ENCODE measurements around the gene NPRL2. TPM values are rescaled to one million over a fixed set of nuclear protein-coding genes. Genes with fewer than 3 reads are reported as not detected.
A peak's percentile ranks its signal among the peaks of the same experiment; 100 is the strongest.

The NPRL2 gene
- total and polyA plus RNA-seq, 9 of the 15 experiments (the other 6 are each of a cell fraction or from before 2014, with no cell fraction given): 17.4 to 40.4 (median 24.4) TPM

DNA sequence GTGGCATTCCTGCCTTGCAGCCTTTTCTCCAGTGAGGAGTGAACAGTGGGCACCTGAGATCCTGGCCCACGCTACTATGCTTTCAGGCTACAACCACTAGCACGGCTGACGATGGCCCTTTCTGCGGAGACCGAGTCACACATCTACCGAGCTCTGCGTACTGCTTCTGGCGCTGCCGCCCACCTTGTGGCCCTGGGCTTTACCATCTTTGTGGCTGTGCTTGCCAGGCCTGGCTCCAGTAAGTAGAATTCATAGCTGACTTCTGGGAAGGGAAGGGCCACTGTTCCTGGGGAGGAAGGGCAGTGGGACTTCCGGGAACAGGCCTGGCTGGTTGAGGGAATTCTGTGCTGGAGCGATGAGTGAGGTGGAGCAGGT lies 735 bp upstream of the NPRL2 start:
- ChIA-PET CTCF (ENCODE audit: low intra/inter-chr PET ratio) (interaction anchor here (1.0 kb wide), 1 partner anchor 91 kb away, joined by 3 read pairs; no protein-coding TSS in a partner anchor), POLR2A (interaction anchor here (0.6 to 1.6 kb wide), 5 partner anchors 10 to 251 kb away, joined by 3 to 5 read pairs (median 3); partner anchors contain the start of gene RASSF1)
- Histone ChIP-seq H3K79me2 (ENCODE audit: control insufficient read depth, insufficient read depth, low read length) (peaks cover 36% of the 10 kb centered on the region), H3K9me1 (ENCODE audit: control insufficient read depth, insufficient read depth, low read length) (peaks cover 6% of the 10 kb centered on the region), H3K36me3 (ENCODE audit: control insufficient read depth, insufficient read depth, low read length) (peaks cover 55% of the 10 kb centered on the region; the same call in 2 of the 3 replicates), H3K27ac (ENCODE audit: extremely low read depth, low read depth, low read length) (peak overlapping the region; percentile 77; the same call in 1 of the 3 replicates), H4K20me1 (replicated peaks; ENCODE audit: control insufficient read depth, insufficient read depth, low read length) (peaks cover 10% of the 10 kb centered on the region; the same call in 1 of the 2 replicates), H3K4me3 (peak overlapping the region; percentile 72), H3K27me3 (ENCODE audit: control insufficient read depth in 2 of 2, insufficient read depth in 2 of 2, low read length in 2 of 2) (no peaks in the 10 kb centered on the region), H3K4me2 (ENCODE audit: insufficient read depth, low read length) (peak overlapping the region; percentile 86), H3K4me1 (replicated peaks in 1 of 2; ENCODE audit: control insufficient read depth in 2 of 2, insufficient read depth in 2 of 2, low read length in 2 of 2) (peaks cover 18 to 43% of the 10 kb centered on the region in 2 experiments; a peak in 4 of 5 replicates), H3K9ac (ENCODE audit: insufficient read depth in 1 of 2, low read depth in 2 of 2, low read length in 2 of 2) (peak overlapping the region; percentile 73 to 93), H3K9me3 (replicated peaks; ENCODE audit: control insufficient read depth, insufficient read depth, low read depth, low read length) (no peaks in the 10 kb centered on the region; the same call in 1 of the 2 replicates), H2AFZ (ENCODE audit: low read depth, low read length) (peak overlapping the region; percentile 98)
- WGBS (ENCODE audit: insufficient coverage, low coverage, missing lambda C conversion rate): 0% methylated on average over 3 of the region's 11 CpGs
- TF ChIP-seq EZH2 (IDR thresholded peaks at IDR 0.05; ENCODE audit: borderline replicate concordance, low read depth, low read length) (no peak), ZNF197 (CRISPR knock-in tag; IDR thresholded peaks at IDR 0.05; ENCODE audit: low read depth) (no peak), CC2D1A (IDR thresholded peaks at IDR 0.05) (no peak), ZSCAN29 (IDR thresholded peaks at IDR 0.05) (no peak), NR1H2 (CRISPR knock-in tag; IDR thresholded peaks at IDR 0.05) (no peak), FOXP1 (CRISPR knock-in tag; IDR thresholded peaks at IDR 0.05) (no peak), HSF4 (CRISPR knock-in tag; IDR thresholded peaks at IDR 0.05; ENCODE audit: borderline replicate concordance) (no peak), GTF2E2 (tag; IDR thresholded peaks at IDR 0.05) (no peak), POU5F1 (IDR thresholded peaks at IDR 0.05; ENCODE audit: borderline replicate concordance, low read depth, low read length, partially characterized antibody) (no peak), ZSCAN32 (CRISPR knock-in tag; IDR thresholded peaks at IDR 0.05) (no peak), PBX2 (CRISPR knock-in tag; IDR thresholded peaks at IDR 0.05; ENCODE audit: low read depth) (no peak), PBX2 (tag; conservative IDR thresholded peaks at IDR 0.05; ENCODE audit: low read depth) (no peak), MYBL2 (IDR thresholded peaks at IDR 0.05; ENCODE audit: low read depth) (no peak), MYBL2 (CRISPR knock-in tag; IDR thresholded peaks at IDR 0.05; ENCODE audit: borderline replicate concordance) (no peak)
- TF ChIP-seq, protein P1, sequence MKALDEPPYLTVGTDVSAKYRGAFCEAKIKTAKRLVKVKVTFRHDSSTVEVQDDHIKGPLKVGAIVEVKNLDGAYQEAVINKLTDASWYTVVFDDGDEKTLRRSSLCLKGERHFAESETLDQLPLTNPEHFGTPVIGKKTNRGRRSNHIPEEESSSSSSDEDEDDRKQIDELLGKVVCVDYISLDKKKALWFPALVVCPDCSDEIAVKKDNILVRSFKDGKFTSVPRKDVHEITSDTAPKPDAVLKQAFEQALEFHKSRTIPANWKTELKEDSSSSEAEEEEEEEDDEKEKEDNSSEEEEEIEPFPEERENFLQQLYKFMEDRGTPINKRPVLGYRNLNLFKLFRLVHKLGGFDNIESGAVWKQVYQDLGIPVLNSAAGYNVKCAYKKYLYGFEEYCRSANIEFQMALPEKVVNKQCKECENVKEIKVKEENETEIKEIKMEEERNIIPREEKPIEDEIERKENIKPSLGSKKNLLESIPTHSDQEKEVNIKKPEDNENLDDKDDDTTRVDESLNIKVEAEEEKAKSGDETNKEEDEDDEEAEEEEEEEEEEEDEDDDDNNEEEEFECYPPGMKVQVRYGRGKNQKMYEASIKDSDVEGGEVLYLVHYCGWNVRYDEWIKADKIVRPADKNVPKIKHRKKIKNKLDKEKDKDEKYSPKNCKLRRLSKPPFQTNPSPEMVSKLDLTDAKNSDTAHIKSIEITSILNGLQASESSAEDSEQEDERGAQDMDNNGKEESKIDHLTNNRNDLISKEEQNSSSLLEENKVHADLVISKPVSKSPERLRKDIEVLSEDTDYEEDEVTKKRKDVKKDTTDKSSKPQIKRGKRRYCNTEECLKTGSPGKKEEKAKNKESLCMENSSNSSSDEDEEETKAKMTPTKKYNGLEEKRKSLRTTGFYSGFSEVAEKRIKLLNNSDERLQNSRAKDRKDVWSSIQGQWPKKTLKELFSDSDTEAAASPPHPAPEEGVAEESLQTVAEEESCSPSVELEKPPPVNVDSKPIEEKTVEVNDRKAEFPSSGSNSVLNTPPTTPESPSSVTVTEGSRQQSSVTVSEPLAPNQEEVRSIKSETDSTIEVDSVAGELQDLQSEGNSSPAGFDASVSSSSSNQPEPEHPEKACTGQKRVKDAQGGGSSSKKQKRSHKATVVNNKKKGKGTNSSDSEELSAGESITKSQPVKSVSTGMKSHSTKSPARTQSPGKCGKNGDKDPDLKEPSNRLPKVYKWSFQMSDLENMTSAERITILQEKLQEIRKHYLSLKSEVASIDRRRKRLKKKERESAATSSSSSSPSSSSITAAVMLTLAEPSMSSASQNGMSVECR (CRISPR knock-in tag; IDR thresholded peaks at IDR 0.05): no peak
- no peak for FAIRE-seq
- no peak for ATAC-seq
- BruUV-seq (replicated peaks): no TSS peak
- no peak for DNase-seq (ENCODE audit: extremely low read depth in 1 of 4, low spot score in 3 of 4)
- in situ Hi-C loops (cut with MboI) (no loop called here), intact Hi-C loops (cut with micrococcal nuclease) (no loop called here)

Measured in K562 (cell line).